K562 (cell line): ENCODE measurements around the gene GRAMD1B. TPM values are rescaled to one million over a fixed set of nuclear protein-coding genes. Genes with fewer than 3 reads are reported as not detected.

Experiments used
- KDM5B ChIP-seq: fragments of 200-600 bp; sonication (generic); IDR thresholded peaks from 2 replicates; pipeline ENCODE4 v1.6.1; 2012; ENCODE audit warnings: low read depth, mild to moderate bottlenecking, moderate library complexity, low read length, control low read depth, inconsistent platforms; ENCODE audit not compliant: insufficient replicate concordance
- ZNF76 ChIP-seq: fragments of 250-450 bp; sonication (Bioruptor Pico); IDR thresholded peaks from 2 replicates; pipeline ENCODE4 v1.4.0; 2020; ENCODE audit warnings: mild to moderate bottlenecking, moderate library complexity, borderline replicate concordance
- polyA plus RNA-seq, 8 experiments: library from polyadenylated mRNA; depleted of rRNA in 4 of 8; stranded (reverse) in 5 of 8; unstranded in 3 of 8; fragments of >200 nt; fragmentation: Nextera tagmentation in 2 of 8; fragmentation: Illumina TruSeq in 1 of 8; extraction: Ambion mirVana in 2 of 8; extraction: Trizol in 1 of 8; gene quantifications; 2 replicates each; pipeline versions ENCODE4 v1.2.1 to v1.2.3, GENCODE V29; 2011 to 2014; ENCODE audit warnings: inconsistent platforms in 1 of 8, missing spikeins in 1 of 8
- total RNA-seq, 7 experiments: library from RNA; depleted of rRNA in 6 of 7; stranded (reverse); fragments of >200 nt in 6 of 7; fragmentation: Illumina TruSeq in 2 of 7; extraction: Trizol in 2 of 7; gene quantifications; 2 replicates each; pipeline versions ENCODE4 v1.2.1 to v1.2.3, GENCODE V29; 2011 to 2021; ENCODE audit warnings: low replicate concordance in 1 of 7
- TF ChIP-seq, protein P1 (sequence below), 2 experiments: fragments of 450-650 bp; IDR thresholded peaks; 2 replicates each; pipeline ENCODE4 v1.6.1; 2016; ENCODE audit warnings: mild to moderate bottlenecking in 2 of 2, borderline replicate concordance in 1 of 2, low read depth in 1 of 2, moderate library complexity in 1 of 2

GRAMD1B gene
- total and polyA plus RNA-seq, 9 of the 15 experiments (the other 6 are each of a cell fraction or from before 2014, with no cell fraction given), result 0.31 TPM; not detected in 8

DNA sequence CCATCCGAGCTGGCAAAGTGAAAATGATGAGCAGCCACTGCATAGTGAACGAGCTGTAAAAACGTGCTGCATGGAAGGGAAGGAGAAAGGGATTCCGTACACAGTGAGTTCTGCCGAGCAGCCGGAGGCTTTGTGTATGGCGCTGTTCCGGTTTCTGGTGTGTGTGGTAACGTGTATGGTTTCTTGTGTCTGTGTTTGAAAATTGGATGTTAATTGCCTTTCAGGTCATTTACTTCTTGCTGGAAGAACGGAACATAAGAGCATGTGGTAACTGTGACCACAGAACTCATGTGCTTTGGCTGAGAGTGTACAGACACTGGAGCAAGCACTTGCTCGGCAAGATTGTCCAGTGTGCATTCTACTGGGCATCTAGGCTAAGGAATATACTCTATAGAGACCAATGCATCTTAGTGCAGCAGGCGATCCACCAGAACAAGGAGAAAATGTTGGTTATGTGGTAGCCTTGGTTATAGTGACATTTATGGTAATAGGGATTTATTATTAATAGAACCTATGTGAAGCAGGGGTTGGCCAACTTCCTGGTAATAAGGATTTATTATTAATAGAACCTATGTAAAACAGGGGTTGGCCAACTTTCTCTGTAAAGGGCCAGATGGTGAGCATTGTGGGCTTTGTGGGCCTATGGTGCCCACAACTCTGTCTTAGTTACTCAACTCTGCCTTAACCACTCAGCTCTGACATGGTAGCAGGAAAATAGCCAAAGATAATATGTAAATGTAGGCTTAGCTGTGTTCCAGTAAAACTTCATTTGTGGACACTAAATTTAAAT lies 49.2 kb downstream of the GRAMD1B start (continued):
- TF ChIP-seq, protein P1, sequence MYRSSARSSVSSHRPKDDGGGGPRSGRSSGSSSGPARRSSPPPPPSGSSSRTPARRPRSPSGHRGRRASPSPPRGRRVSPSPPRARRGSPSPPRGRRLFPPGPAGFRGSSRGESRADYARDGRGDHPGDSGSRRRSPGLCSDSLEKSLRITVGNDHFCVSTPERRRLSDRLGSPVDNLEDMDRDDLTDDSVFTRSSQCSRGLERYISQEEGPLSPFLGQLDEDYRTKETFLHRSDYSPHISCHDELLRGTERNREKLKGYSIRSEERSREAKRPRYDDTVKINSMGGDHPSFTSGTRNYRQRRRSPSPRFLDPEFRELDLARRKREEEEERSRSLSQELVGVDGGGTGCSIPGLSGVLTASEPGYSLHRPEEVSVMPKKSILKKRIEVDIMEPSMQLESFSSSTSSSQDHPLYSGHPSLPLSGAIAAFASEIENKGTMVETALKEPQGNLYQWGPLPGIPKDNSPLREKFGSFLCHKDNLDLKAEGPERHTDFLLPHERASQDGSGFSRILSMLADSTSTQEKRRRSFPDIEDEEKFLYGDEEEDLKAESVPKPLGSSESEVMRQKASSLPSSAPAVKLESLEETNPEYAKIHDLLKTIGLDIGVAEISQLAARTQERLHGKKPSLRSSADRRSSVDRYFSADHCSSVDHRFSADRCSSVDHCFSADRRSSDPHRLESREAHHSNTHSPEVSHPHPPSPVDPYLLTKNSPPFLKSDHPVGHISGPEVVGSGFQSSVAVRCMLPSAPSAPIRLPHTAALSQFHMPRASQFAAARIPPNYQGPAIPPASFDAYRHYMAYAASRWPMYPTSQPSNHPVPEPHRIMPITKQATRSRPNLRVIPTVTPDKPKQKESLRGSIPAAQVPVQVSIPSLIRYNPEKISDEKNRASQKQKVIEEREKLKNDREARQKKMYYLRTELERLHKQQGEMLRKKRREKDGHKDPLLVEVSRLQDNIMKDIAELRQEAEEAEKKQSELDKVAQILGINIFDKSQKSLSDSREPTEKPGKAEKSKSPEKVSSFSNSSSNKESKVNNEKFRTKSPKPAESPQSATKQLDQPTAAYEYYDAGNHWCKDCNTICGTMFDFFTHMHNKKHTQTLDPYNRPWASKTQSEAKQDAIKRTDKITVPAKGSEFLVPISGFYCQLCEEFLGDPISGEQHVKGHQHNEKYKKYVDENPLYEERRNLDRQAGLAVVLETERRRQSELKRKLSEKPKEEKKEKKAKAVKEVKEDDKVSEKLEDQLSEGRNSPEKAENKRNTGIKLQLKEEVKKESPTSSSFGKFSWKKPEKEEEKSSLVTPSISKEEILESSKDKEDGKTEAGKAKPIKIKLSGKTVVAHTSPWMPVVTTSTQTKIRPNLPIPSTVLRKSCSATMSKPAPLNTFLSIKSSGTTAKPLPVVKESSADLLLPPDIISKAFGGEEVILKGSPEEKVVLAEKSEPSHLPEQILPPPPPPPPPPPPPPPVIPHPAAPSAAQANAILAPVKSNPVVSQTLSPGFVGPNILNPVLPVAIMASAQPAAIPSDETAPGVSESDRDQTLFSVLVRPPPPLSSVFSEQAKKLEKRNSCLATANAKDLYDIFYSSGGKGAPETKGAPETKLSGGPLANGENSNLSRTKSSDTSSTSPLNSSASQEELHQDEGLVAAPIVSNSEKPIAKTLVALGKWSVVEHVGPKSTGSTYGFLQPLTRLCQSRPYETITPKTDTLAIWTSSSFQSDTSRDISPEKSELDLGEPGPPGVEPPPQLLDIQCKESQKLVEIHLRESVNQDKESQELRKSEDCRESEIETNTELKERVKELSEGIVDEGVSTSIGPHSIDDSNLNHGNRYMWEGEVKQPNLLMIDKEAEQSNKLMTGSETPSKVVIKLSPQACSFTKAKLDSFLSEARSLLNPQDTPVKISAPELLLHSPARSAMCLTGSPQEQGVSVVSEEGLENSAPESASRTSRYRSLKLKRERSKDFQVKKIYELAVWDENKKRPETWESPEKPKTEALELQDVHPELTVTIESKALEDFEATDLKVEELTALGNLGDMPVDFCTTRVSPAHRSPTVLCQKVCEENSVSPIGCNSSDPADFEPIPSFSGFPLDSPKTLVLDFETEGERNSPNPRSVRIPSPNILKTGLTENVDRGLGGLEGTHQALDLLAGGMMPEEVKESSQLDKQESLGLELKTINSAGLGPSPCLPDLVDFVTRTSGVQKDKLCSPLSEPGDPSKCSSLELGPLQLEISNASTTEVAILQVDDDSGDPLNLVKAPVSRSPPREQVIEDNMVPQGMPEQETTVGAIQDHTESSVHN (IDR thresholded peaks at IDR 0.05; ENCODE audit: borderline replicate concordance in 1 of 2, low read depth in 1 of 2), result no peak
- TF ChIP-seq ZNF76, result no peak
- TF ChIP-seq KDM5B, result no peak
